PC-9 (cell line): ENCODE data around the gene SEC14L1. TPM values are rescaled to one million over a fixed set of nuclear protein-coding genes. Genes with fewer than 3 reads are reported as not detected.
A peak's percentile ranks its signal among the peaks of the same experiment; 100 is the strongest.

Experiments used
- BruUV-seq: library from RNA; stranded (reverse); fragments of 400-500 nt; replicated peaks from 2 replicates; lab custom pipeline; 2021; lab: Mats Ljungman, UMichigan
- CTCF ChIA-PET: fragments of 300-600 bp; sonication (Branson Sonifier 250); formaldehyde crosslinking; loops from one replicate; lab custom pipeline; 2022; ENCODE audit warnings: antibody characterized with exemption; lab: Charles Lee
- POLR2A ChIA-PET: fragments of 300-600 bp; sonication (Branson Sonifier 250); formaldehyde crosslinking; loops from one replicate; lab custom pipeline; 2022; ENCODE audit warnings: antibody characterized with exemption; ENCODE audit not compliant: unreplicated experiment; lab: Charles Lee
- DNase-seq, 2 experiments: peaks; one replicate each; pipeline versions ENCODE4 v3.0.0 to v3.0.0-alpha.2; 2015 to 2022; ENCODE audit warnings: mixed read lengths in 1 of 2
- H2AFZ ChIP-seq: fragments of 200-600 bp; sonication (generic); 2 replicates; pipeline ENCODE4 v1.8.1; 2017; ENCODE audit warnings: antibody characterized with exemption
- H3F3A ChIP-seq: fragments of 200-600 bp; sonication (generic); 2 replicates; pipeline ENCODE4 v1.8.1; 2017; ENCODE audit warnings: antibody characterized with exemption, mild to moderate bottlenecking, low read depth; ENCODE audit not compliant: insufficient read depth
- H3K27ac ChIP-seq: fragments of 200-600 bp; sonication (generic); 2 replicates; pipeline ENCODE4 v1.6.1; 2016; ENCODE audit warnings: mixed run types
- H3K27me3 ChIP-seq: fragments of 200-600 bp; sonication (generic); 2 replicates; pipeline ENCODE4 v1.6.1; 2016; ENCODE audit warnings: low read depth, mixed run types; ENCODE audit not compliant: insufficient read depth
- H3K36me3 ChIP-seq: fragments of 200-600 bp; sonication (generic); 2 replicates; pipeline ENCODE4 v1.6.1; 2016; ENCODE audit warnings: low read depth, mixed run types
- H3K4me1 ChIP-seq: fragments of 200-600 bp; sonication (generic); replicated peaks from 2 replicates; pipeline ENCODE4 v1.6.1; 2016; ENCODE audit warnings: mixed run types; ENCODE audit not compliant: insufficient read depth
- H3K4me2 ChIP-seq: fragments of 200-600 bp; sonication (generic); 2 replicates; pipeline ENCODE4 v1.6.1; 2017; ENCODE audit warnings: mixed run types
- H3K4me3 ChIP-seq: fragments of 200-600 bp; sonication (generic); 2 replicates; pipeline ENCODE4 v1.6.1; 2016; ENCODE audit warnings: mixed run types
- H3K79me2 ChIP-seq: fragments of 200-600 bp; sonication (generic); 2 replicates; pipeline ENCODE4 v1.6.1; 2017; ENCODE audit warnings: low read depth, mixed run types
- H3K9me2 ChIP-seq: fragments of 200-600 bp; sonication (generic); 2 replicates; pipeline ENCODE4 v1.8.1; 2017; ENCODE audit warnings: mild to moderate bottlenecking; ENCODE audit not compliant: insufficient read depth
- H3K9me3 ChIP-seq: fragments of 200-600 bp; sonication (generic); 2 replicates; pipeline ENCODE4 v1.8.1; 2016; ENCODE audit warnings: low read depth; ENCODE audit not compliant: insufficient read depth
- H4K20me1 ChIP-seq: fragments of 200-600 bp; sonication (generic); 2 replicates; pipeline ENCODE4 v1.8.1; 2017; ENCODE audit not compliant: insufficient read depth
- CTCF ChIP-seq: fragments of 200-600 bp; sonication (generic); conservative IDR thresholded peaks from 2 replicates; pipeline ENCODE4 v1.6.1; 2017; ENCODE audit warnings: mixed run types, antibody characterized with exemption, mild to moderate bottlenecking, moderate library complexity
- EZH2 ChIP-seq: fragments of 200-600 bp; sonication (generic); IDR thresholded peaks from 2 replicates; pipeline ENCODE4 v1.8.0; 2017; ENCODE audit warnings: antibody characterized with exemption, low read depth
- intact Hi-C: fragments of 100-400 bp; cut with micrococcal nuclease; formaldehyde crosslinking; loops from one replicate; pipeline ENCODE4 v1.10.0; 2022; ENCODE audit not compliant: unreplicated experiment
- total RNA-seq: library from RNA; stranded (reverse); gene quantifications from 2 replicates; pipeline ENCODE4 v1.2.3, GENCODE V29; 2021

Gene SEC14L1
- total RNA-seq, 1 experiment from 2014 or later, result 83.1 TPM

DNA sequence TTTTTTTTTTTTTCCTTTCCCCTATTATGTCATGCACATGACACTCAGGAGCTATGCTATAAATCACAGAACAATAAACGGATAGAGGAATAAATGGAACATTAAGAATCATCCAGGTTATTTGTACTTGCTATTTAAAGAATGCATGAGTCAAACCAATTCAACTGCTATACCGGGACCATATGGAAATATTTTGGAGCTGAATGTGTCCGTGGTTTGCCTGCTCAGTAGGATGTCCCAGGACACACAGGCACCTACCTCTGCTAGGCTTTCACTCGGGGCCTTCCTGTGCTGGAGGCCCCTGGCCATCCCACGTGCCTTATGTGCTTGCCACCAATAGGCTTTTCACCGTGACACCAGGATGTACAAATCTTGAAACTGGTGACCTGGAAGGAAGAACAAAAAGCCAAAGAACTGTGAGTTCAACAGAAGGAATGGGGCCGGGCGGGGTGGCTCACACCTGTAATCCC is 15.3 kb upstream of the SEC14L1 start:
- POLR2A ChIA-PET, result interaction anchor here (0.5 to 1.9 kb wide), 4 partner anchors 14 to 1145 kb away, joined by 3 to 19 read pairs (median 4); partner anchors contain the start of gene SEC14L1

DNA sequence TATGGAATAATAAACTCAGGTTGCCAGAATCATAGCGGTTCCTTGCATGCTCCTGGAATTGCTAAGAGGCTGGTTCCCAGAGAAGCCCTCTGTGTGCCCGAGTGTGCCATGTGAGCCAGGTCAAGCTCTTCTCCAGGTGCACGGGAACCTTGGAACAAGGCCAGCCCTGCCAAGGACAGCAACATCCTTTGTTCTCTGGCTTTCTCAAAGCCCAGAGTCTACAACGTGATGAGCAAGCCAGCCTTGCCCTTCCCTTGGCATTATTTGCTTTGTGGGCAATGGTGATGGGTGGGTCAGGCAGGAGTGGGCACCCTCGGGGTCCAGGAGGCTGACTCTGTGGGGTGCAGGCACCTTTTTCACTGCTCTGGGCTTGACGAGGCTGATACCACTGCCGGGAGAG is 14.2 kb upstream of the SEC14L1 start:
- ChIA-PET CTCF (interaction anchor here (0.6 kb wide), 1 partner anchor 70 kb away, joined by 16 read pairs; no protein-coding TSS in a partner anchor), POLR2A (interaction anchor here (0.7 kb wide), 1 partner anchor 718 kb away, joined by 9 read pairs; no protein-coding TSS in a partner anchor)
- no peak overlapping the region for H3K4me3 ChIP-seq
- no peaks in the 10 kb centered on the region for H3K9me2 ChIP-seq
- no TSS peak for BruUV-seq
- no peaks in the 10 kb centered on the region for H3K36me3 ChIP-seq
- intact Hi-C loops, result no loop called here
- H3K27ac ChIP-seq, result peak overlapping the region; percentile 98
- H3K4me1 ChIP-seq, result peaks cover 52% of the 10 kb centered on the region
- no peaks in the 10 kb centered on the region for H3K27me3 ChIP-seq
- no peaks in the 10 kb centered on the region for H4K20me1 ChIP-seq
- no peaks in the 10 kb centered on the region for H3K79me2 ChIP-seq
- H3K4me2 ChIP-seq, result peak overlapping the region; percentile 44
- no peak for TF ChIP-seq CTCF
- no peak for TF ChIP-seq EZH2
- H2AFZ ChIP-seq, result no peak overlapping the region
- H3K9me3 ChIP-seq, result no peaks in the 10 kb centered on the region
- H3F3A ChIP-seq, result peaks cover 42% of the 10 kb centered on the region
- peak; percentile 58 to 68 for DNase-seq

More for the DNA sequence above, 15.3 kb upstream of the SEC14L1 start:
- DNase-seq, result peak; percentile 80 to 98
- intact Hi-C loops, result loop anchor here (1.0 to 2.0 kb wide), 2 partner anchors 15 to 25 kb away; partner anchors contain the start of gene SEC14L1
- peaks cover 40% of the 10 kb centered on the region for H3F3A ChIP-seq
- no peak for TF ChIP-seq EZH2
- no peak for TF ChIP-seq CTCF
- no TSS peak for BruUV-seq
- peaks cover 54% of the 10 kb centered on the region for H3K4me1 ChIP-seq
- peak overlapping the region; percentile 98 for H3K27ac ChIP-seq
- peak overlapping the region; percentile 59 for H3K4me2 ChIP-seq
- no peaks in the 10 kb centered on the region for H3K27me3 ChIP-seq
- no peaks in the 10 kb centered on the region for H4K20me1 ChIP-seq
- no peak overlapping the region for H2AFZ ChIP-seq
- no peaks in the 10 kb centered on the region for H3K9me3 ChIP-seq
- H3K9me2 ChIP-seq, result no peaks in the 10 kb centered on the region
- H3K79me2 ChIP-seq, result no peaks in the 10 kb centered on the region
- no peak overlapping the region for H3K4me3 ChIP-seq
- no peaks in the 10 kb centered on the region for H3K36me3 ChIP-seq
- CTCF ChIA-PET, result interaction anchor here (0.6 to 0.8 kb wide), 2 partner anchors 15 to 37 kb away, joined by 3 to 4 read pairs; partner anchors contain the start of gene SEC14L1

DNA sequence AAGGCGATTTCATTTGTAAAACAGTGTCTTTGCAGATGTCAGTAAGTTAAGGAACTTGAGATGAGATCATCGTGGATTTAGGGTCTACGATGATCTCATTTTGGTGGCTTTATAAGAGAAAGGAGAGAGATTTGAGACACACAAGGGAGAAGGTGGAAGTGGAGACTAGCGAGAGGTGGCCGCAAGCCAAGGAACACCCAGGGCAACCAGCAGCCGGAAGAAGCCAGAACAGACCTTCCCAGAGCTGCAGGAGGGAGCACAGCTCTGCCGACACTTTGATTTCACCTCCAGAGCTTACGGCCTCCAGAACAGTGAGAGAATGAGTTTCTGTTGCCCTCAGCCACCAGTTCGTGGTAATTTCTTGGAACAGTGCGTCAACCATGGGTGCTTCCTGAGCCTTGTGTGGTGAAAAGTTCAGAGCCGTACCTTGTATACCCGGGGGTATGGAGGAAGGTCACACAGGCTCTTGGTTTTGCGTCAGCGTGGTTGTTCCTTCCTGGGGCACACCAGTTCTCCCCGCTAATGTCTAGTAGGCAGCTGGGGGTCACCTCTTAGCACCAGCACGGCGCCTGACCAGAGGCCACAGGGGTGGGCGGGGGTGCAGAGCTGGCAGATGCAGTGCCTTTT is 12.9 kb upstream of the SEC14L1 start:
- ChIA-PET POLR2A (no interaction called here), CTCF (no interaction called here)
- DNase-seq, result no peak
- no peak overlapping the region for H3K4me2 ChIP-seq
- H3K79me2 ChIP-seq, result no peaks in the 10 kb centered on the region
- H3K36me3 ChIP-seq, result no peaks in the 10 kb centered on the region
- H3K9me3 ChIP-seq, result no peaks in the 10 kb centered on the region
- no peak overlapping the region for H2AFZ ChIP-seq
- intact Hi-C loops, result no loop called here
- peaks cover 41% of the 10 kb centered on the region for H3F3A ChIP-seq
- 0 out of 2 replicates have a peak overlapping the region, but pooled peaks have one; percentile 34 for H3K27ac ChIP-seq
- BruUV-seq, result no TSS peak
- no peaks in the 10 kb centered on the region for H3K9me2 ChIP-seq
- H4K20me1 ChIP-seq, result no peaks in the 10 kb centered on the region
- H3K4me1 ChIP-seq, result peaks cover 52% of the 10 kb centered on the region
- no peak for TF ChIP-seq CTCF
- TF ChIP-seq EZH2, result no peak
- H3K4me3 ChIP-seq, result no peak overlapping the region
- H3K27me3 ChIP-seq, result no peaks in the 10 kb centered on the region
